LNCaP clone FGC (cell line): ENCODE data around the gene FBXO33.

Experiments
- DNase-seq: peaks from one replicate; pipeline ENCODE4 v3.0.0-alpha.2; 2011; ENCODE audit warnings: low read depth
- H3K4me3 ChIP-seq: 2 replicates; pipeline ENCODE4 v1.5.1; 2011; ENCODE audit warnings: mild to moderate bottlenecking, low read depth, low read length, control low read depth
- CTCF ChIP-seq: IDR thresholded peaks from 2 replicates; pipeline ENCODE4 v1.5.1; 2012; ENCODE audit warnings: mild to moderate bottlenecking; ENCODE audit not compliant: control insufficient read depth, insufficient read depth; ENCODE audit errors: extremely low read depth

Gene FBXO33

GRCh38 chr14:39382463-39382862 lies 49.8 kb downstream of the FBXO33 start:
- no peak for TF ChIP-seq CTCF
- H3K4me3 ChIP-seq = no peak overlapping the region
- no peak for DNase-seq

- no peak overlapping the region for H3K4me3 ChIP-seq
- no peak for TF ChIP-seq CTCF
- no peak for DNase-seq
These were observed 50.9 kb downstream of the FBXO33 start for GRCh38 chr14:39381366-39381765.

GRCh38 chr14:39376667-39377403 lies 55.4 kb downstream of the FBXO33 start:
- H3K4me3 ChIP-seq = no peak overlapping the region
- no peak for TF ChIP-seq CTCF
- no peak for DNase-seq

- no peak overlapping the region for H3K4me3 ChIP-seq
- no peak for TF ChIP-seq CTCF
- DNase-seq = no peak
These were observed 57.4 kb downstream of the FBXO33 start for GRCh38 chr14:39374851-39375250.

- DNase-seq = no peak
- TF ChIP-seq CTCF = no peak
- H3K4me3 ChIP-seq = no peak overlapping the region
These were observed 59.6 kb downstream of the FBXO33 start for GRCh38 chr14:39372656-39373055.

- DNase-seq = no peak
- no peak overlapping the region for H3K4me3 ChIP-seq
- no peak for TF ChIP-seq CTCF
These were observed 61.8 kb downstream of the FBXO33 start for GRCh38 chr14:39370415-39370814.

- H3K4me3 ChIP-seq = no peak overlapping the region
- no peak for TF ChIP-seq CTCF
- no peak for DNase-seq
These were observed 63.2 kb downstream of the FBXO33 start for GRCh38 chr14:39369029-39369428.
